H4 (cell line): Measurements from ENCODE around the gene PDGFA. TPM values are rescaled to one million over a fixed set of nuclear protein-coding genes. Genes with fewer than 3 reads are reported as not detected.

Experiments used
- DNase-seq: peaks from one replicate; pipeline ENCODE4 v3.0.0-alpha.2; 2015; ENCODE audit warnings: low spot score
- total RNA-seq: library from RNA; depleted of rRNA; stranded (reverse); fragments of >200 nt; shearing (Covaris generic); gene quantifications from 2 replicates; pipeline ENCODE4 v1.2.3, GENCODE V29; 2014

Gene PDGFA
- total RNA-seq, 1 experiment from 2014 or later: 37.3 TPM

GRCh38 chr7:537911-538634, 18.4 kb upstream of the PDGFA start:
- peak; percentile 99 for DNase-seq

GRCh38 chr7:536231-536630, 16.6 kb upstream of the PDGFA start:
- DNase-seq: no peak

- DNase-seq: no peak
These were observed 15.3 kb upstream of the PDGFA start for GRCh38 chr7:534959-535358.

GRCh38 chr7:534075-534474, 14.4 kb upstream of the PDGFA start:
- no peak for DNase-seq

- DNase-seq: no peak
These were observed 13.6 kb upstream of the PDGFA start for GRCh38 chr7:533266-533665.

- no peak for DNase-seq
These were observed 12.9 kb upstream of the PDGFA start for GRCh38 chr7:532379-533143.

- no peak for DNase-seq
These were observed 12.1 kb upstream of the PDGFA start for GRCh38 chr7:531777-532176.

- DNase-seq: no peak
These were observed 8.8 kb upstream of the PDGFA start for GRCh38 chr7:528451-528850.

GRCh38 chr7:527723-528122, 8.1 kb upstream of the PDGFA start:
- no peak for DNase-seq

- DNase-seq: no peak
These were observed 6.9 kb upstream of the PDGFA start for GRCh38 chr7:526460-527034.

GRCh38 chr7:525740-526139, 6.1 kb upstream of the PDGFA start:
- DNase-seq: no peak

GRCh38 chr7:524800-525199, 5.2 kb upstream of the PDGFA start:
- no peak for DNase-seq

GRCh38 chr7:523347-524336, 4.0 kb upstream of the PDGFA start:
- no peak for DNase-seq

- DNase-seq: no peak
These were observed 3.3 kb upstream of the PDGFA start for GRCh38 chr7:522951-523314.

- no peak for DNase-seq
These were observed 2.7 kb upstream of the PDGFA start for GRCh38 chr7:522071-522950.

- no peak for DNase-seq
These were observed 1.8 kb upstream of the PDGFA start for GRCh38 chr7:521221-522070.

GRCh38 chr7:520503-521161, 986 bp upstream of the PDGFA start:
- no peak for DNase-seq

- peak; percentile 88 for DNase-seq
These were observed 789 bp downstream of the PDGFA start for GRCh38 chr7:518630-519483.
